KBM-7 (cell line): ENCODE results near the gene RTN4RL2.

ENCODE experiments used
- DNase-seq: peaks from one replicate; pipeline ENCODE4 v3.0.0-alpha.2; 2015
- in situ Hi-C: fragments of 300-500 bp; cut with MboI; formaldehyde crosslinking; loops from 2 replicates; pipeline ENCODE4 v1.14.3; 2020; ENCODE audit warnings: low sequenced_read_pairs, low pct_unique_long_range_greater_than_20kb, mixed read lengths

Gene RTN4RL2

DNA sequence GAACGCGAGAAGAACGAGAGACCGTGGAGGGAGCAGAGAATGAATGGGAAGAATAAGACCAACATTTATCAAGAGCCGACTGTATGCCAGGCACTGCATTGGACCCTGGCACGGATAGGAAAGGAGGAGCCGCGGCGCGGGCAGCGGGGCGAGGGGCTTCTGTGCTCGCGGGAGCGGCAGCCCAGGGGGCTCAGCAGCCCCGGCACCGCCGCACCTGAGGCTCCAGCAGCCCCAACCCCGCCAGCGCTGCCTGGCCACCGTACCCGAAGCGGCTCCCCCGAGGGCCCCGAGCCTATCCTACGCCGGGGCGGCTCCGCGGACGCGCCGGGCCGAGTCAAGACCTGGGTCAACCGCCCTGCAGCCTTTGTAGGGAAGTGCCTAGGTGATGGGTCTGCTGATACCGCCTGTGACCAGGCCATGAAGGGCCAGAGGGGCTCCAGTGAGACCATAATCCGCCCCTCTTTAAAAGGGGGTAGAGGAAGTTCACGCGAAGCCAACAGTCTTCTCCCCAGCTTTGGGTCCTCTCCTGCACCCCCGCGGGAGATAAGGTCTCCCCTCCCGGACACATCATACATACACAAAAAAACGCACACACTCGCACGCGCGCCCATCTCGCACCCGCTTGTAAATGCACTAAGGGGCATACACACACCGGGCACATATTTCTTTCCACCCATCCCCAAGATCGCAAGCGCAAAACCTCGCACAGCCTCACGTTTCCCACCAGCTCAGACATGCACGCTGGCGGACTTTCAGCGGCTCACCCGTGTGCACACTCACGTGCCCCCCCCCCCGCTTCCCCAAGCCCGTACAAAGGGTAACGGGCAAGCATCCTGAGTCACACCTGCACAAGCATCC is 935 bp upstream of the RTN4RL2 start:
- in situ Hi-C loops: no loop called here
- DNase-seq: peak; percentile 35

DNA sequence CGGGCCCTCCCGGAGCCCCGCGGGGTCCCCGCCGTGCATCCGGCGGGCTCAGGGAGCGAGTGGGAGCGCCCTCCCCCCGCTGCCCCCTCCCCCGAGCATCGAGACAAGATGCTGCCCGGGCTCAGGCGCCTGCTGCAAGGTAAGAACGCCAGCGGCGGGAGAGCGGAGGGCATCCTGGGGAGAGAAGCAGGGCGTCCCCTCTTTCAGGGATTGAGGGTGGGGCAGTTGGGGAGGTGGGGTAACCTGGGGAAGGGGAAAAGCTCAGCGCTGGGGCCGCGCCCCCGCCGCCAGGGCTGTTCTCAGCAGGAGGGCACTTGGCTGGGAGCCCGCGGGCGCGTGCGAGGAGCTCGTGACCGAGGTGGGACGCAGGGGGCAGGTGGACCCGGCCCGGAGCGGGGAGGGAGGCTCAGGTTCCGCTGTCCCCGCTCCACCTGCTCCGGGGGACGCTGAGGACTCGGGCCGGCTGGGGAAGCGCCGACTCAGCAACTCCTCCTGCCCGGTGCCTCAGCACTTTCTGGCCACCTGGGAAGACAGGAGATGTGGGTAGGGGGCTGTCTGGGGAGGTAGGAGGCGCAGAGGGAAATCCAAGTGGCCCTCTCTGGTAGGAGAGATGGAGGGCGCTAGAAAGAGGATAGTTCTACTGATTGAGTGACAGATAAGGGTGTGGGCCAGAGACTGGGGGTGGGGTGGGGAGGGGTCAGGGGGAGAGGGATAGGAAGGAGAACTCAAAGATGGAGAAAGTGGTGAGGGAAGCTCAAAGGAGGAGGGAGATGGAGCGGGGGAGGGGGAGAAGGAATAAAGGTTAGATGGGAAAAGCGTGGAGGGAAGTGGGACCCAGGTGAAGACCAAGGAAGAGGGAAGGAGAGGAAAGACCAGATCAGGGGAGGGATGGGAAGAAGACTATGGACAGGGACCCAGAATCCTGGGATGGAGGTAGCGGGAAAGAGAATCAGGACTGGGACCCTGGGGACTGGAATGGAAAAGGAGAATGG is 726 bp downstream of the RTN4RL2 start:
- DNase-seq: no peak
- in situ Hi-C loops: no loop called here

DNA sequence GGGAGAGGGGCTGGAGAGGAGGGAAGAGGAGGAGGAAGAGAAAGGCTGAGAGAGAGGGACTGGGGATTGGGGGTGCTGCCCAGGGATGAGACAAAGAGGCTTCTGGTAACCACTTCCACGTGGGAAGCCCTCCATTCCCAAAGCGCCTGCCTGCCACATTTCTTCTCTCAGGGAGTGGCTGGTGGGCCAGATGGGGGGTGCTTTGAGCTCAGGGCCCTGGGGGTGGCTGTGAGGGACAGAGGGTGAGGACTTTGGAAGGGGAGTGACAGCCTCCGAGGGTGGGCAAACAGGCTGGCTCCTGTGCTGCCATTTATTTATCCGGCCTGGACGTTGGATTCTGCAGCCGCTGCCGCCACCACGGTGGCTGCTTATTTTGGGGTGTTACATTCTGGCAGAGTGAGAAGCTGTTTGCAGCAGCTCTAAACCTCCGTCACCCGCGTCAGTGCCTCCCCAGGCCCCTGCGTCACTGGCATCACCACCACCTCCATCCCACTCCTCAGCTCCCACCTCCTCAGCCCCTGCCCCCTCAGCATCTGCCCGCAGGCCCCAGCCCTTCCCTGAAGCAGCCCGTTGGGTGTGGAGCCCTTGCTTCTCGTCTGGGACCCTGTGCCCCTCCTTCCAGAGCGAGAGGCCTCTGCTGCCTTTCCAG is 1.6 kb downstream of the RTN4RL2 start:
- in situ Hi-C loops: no loop called here
- no peak for DNase-seq

DNA sequence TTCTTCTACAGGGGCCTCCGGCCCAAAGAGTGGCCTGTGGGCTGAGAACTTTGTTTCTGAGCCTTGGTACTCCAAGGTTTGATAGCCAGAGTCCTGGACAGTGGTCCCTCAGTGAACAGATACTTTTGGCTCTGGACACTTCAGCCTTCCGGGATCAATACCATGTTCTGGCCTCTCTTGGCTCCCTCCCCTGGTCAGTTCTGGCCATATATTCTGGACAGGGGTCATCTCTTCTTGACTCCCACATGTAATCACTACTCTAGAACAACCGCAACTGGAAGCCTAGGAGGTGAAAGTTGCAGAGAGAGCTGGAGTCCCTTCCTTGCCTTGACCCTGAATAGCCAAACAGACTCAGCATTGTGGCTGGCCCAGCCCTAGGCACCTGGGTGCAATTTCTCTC is 2.3 kb downstream of the RTN4RL2 start:
- in situ Hi-C loops: no loop called here
- no peak for DNase-seq

DNA sequence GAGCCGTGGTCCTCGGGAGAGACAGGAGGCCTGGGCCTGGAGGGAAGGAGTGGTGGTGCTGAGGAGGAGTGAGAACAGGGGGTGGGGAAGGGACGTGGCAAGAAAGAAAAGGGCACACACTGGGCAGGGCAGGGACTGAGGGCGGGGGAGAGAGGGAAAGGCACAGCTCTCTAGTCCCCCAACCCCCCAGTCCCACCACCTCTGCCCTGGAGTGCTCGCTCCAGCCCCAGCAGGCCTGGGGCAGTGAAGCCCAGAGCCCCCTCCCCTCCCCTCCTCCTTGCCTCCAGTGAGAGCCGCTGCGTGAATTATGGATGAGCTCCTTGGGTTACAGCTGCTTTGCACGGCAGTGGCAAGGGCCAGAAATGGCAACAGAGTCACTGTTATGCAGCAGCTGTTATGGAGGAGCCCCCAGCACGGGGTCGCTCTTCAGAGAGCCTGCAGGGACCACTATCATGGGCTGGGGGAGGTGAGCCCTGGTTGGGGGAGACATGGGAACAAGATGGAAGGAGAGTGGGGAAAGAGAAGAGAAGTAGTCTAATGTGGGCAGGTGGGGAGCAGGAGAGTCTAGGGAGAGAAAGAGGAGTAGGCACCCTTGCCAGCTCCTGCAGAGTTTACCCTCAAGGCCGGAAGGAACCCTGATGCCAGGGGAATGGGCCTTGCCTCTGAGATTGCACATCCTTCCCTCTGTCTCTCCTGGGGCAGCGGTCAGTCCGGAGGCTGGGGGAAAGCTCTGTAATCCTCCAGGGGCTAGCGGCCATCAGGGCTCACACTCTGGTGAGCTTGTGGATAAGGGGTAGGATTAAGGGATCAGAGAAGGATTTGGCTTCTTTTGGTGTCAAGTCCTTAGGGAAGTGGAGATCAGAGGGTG is 3.6 kb downstream of the RTN4RL2 start:
- no peak for DNase-seq
- in situ Hi-C loops: no loop called here

DNA sequence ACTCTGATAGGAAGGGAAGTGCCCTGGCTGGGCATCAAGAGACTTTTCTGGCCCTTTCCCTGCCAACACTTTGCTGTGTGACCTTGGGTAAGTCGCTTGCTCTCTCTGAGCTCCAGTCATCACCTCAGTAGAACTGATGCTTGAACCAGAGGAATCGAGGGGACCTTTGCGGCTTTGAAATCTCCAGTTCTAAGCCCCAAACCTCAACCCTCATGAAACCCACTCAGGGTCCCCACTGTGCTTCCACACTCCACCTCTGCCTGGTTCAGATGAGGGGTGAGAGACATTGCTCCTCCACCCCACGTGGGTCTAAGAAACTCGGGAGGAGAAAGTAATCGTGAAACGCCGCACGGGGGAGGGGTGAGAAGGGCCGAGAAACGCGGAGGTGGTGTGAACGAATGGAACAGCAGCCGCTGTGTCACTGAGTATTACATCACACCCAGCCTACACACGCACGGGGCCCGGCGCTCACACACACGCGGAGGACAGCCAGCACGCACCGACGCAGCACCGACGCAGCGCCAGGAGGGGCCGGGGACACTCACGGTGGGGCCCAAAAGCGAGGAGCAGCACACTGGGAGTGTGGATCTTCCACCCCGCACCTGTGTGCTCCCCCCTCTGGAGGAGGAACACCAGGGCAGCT is 4.3 kb downstream of the RTN4RL2 start:
- DNase-seq: no peak
- in situ Hi-C loops: no loop called here

DNA sequence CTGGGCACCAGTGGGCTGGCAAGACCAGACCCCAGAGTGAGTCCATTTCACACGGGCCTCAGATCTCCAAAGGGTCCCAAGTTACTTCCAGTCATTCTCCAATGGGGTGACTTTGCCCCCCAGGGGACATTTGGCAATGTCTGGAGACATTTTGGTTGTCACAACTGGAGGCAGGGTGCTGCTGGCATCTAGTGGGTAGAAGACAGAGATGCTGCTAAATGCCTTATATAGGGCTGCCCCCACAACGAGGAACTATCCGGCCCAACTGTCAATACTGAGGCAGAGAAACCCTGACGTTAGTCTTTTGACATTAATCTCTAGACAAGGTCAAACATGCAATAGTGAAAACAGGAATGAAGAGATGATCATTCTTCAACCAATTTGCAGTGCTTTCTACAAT is 6.4 kb downstream of the RTN4RL2 start:
- in situ Hi-C loops: no loop called here
- no peak for DNase-seq

DNA sequence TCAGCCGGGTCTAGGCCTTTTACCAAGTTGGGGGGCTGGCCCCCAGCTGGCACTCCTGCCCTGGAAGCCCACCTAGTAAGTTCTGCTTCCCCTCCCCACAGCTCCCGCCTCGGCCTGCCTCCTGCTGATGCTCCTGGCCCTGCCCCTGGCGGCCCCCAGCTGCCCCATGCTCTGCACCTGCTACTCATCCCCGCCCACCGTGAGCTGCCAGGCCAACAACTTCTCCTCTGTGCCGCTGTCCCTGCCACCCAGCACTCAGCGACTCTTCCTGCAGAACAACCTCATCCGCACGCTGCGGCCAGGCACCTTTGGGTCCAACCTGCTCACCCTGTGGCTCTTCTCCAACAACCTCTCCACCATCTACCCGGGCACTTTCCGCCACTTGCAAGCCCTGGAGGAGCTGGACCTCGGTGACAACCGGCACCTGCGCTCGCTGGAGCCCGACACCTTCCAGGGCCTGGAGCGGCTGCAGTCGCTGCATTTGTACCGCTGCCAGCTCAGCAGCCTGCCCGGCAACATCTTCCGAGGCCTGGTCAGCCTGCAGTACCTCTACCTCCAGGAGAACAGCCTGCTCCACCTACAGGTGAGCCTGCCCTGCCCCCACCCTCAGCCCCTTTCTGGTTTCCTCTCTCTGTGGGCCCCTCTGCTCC is 7.3 kb downstream of the RTN4RL2 start:
- in situ Hi-C loops: no loop called here
- DNase-seq: no peak

DNA sequence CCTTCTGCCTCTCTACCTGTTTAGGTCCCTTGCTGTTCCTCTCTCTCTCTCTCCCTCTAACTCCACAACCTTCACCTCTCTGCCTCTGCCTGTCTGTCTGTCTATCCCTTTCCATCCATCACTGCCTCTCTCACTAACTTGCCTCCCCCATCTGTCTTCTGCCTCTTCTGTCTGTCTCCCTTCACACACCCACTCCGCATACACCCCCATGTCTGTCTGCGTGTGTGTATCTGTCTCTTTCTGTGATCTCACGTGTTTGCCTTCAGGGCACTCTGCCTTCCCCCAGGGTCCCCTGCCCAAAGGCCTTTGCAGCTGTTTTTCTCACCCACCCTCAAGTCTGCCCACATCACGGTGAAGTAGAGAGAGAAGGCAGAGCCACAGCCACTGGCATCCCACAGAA is 7.9 kb downstream of the RTN4RL2 start:
- in situ Hi-C loops: no loop called here
- DNase-seq: no peak

DNA sequence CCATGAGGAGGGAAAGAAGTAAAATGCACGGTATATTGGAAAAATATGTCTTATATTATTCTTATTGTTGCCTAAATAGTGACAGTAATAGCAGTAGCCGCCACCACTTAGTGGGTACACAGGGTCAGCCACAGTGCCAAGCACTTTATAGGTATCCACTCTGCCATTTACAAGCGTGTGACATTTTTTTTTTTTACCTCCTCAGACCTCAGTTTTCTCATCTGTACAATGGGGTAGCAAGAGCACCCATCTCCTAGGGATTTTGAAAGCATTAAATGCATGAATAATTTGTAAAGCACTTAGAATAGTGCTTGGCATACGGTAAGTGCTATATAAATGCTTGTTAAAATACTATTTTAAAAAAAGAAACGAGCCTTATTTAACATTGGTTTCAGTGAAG is 8.9 kb downstream of the RTN4RL2 start:
- in situ Hi-C loops: no loop called here
- DNase-seq: no peak

DNA sequence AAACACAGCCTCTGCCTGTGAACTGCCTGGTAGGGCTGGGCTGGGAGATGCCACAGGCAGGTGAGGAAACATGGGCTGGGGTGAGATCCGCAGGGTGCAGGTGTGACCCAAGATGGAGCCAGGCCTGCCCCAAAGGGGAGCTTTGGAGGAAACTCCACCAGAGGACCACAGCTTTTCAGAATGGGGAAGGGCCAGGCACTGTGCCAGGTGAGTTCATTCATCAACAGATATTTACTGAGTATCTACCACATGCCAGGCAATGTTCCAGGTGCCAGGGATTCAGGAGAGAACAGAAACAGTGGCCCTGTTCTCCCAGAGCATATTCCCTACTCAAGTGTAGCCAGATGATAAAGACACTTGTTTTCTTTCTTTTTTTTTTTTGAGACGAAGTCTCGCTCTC is 11.2 kb downstream of the RTN4RL2 start:
- no peak for DNase-seq

DNA sequence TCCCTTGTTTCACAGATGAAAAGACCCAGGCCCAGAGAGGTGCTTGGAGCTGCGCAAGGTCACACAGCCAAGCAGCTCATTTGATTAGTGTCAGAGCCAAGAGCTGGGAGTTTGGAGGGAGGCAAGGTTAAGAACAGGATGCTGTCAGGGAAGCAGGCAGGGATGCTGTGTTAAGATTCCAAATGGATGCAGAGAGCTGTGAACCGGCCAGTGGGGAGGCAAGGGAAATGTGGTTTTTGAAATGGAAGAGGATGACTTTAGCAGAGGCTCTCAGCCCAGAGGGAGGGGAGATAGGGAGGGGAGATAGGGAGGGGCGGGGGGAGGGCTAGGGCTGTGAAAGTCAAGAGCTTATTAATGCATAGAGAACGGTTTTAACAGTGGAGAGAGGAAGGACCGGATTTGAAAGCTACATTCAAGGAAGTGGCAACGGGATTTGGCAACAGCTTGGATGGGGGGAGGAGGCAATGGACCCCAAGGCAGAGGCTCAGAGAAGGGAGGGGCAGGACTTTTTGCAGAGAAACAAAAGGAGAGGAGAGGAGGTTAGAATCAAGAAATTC is 13.0 kb downstream of the RTN4RL2 start:
- no peak for DNase-seq
- in situ Hi-C loops: no loop called here

More for the DNA sequence above, 11.2 kb downstream of the RTN4RL2 start:
- in situ Hi-C loops: no loop called here

DNA sequence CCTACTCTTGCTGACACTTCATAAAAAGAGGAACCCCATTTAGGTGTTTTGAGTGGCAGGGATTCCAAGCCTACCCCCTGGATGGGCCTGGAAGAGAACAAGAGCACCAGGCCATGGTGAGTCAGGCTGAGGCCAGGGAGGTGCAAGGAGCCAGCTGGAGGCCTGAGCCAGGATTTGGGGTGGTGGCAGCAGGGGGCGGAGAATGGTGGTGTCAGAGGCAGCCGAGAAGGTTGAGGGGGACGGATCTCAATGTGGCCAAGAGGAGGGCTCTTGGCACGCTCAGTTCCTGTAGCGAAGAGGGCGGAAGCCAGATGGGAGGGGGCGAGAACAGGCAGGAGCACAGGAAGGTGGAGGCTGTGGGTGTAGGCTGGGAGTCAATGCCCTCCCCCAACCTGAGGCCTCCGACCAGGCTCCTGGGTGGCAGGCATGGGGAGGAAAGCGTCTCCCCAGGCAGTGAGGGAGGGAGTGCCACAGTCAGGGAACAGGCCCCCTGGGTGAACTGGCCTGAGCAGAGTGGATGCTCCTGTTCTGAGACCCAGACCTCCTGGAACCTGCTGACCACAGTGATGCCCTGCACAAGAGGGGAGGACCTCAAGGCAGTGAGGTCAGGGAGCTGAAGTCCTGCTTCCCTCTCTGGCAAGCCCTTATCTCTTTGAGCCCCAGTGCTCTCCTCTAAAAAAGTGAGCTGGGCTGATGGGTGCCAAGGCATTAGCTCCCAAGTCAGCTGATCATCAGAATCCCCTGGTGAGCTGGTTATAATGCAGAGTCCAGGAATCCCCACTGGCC is 13.9 kb downstream of the RTN4RL2 start:
- peak; percentile 65 for DNase-seq
- in situ Hi-C loops: no loop called here

DNA sequence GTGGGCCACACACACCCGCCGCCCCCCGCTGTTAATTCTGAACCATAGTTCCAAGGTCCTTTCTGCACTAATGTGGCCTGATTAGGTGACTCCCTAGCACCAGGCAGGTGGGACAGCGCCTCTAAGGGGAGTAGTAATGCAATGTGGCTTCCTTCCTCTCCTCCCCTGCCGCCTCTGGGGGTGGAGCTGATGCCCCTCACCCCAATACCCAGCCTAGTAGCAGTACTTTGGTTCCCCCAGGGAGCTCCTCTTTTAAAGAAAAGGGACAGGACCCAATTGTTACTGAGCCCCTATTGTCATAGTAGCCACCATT is 14.4 kb downstream of the RTN4RL2 start:
- in situ Hi-C loops: loop anchor here (25.0 kb wide), 1 partner anchor 113 kb away; the partner anchor contains the start of gene SERPING1
- no peak for DNase-seq

DNA sequence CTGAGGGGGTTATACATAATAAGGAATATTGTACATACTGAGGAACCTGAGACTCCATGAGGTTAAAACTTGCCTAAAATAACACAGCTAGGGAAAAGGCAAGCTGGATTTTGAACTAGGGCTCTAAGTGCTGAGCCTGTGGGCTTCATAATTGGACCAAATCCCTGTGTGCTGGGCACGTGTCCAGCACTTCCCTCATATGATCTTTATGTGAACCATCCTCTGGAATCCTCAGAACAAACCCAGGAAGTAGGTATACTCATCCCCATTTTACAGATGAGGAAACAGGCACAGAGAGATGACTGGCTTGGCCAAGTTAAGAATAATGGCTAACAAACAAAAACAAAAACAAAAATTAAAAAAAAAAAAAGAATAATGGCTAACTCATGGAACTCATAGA is 14.9 kb downstream of the RTN4RL2 start:
- in situ Hi-C loops: loop anchor here (25.0 kb wide), 1 partner anchor 112 kb away; the partner anchor contains the start of gene SERPING1
- no peak for DNase-seq

DNA sequence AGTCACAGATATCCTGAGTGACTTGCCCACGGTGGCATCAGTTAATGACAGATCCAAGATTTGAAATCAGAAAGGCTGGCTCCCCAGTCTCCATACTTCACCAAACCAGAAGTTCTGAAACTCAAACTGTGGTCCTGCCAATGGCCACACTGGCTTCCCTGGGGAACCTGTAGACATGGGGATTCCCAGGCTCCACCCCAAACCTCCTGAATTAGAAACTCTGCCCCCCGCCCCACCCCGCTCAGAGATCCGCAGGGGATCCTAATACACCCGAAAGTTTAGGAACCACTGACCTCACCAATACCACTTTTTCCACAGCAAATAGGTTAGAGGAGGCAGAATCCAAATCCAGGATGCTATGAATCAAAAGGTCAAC is 15.3 kb downstream of the RTN4RL2 start:
- in situ Hi-C loops: loop anchor here (25.0 kb wide), 1 partner anchor 112 kb away; the partner anchor contains the start of gene SERPING1
- no peak for DNase-seq
